Left hindlimb (tissue), 1 donor: ENCODE results near the gene MICU1.

Experiments
- DNase-seq: peaks from one replicate; pipeline ENCODE4 v3.0.0-alpha.2; 2018

The MICU1 gene

GRCh38 chr10:72323108-72323749 lies 302.6 kb downstream of the MICU1 start:
- no peak for DNase-seq

GRCh38 chr10:72322280-72323058 lies 303.4 kb downstream of the MICU1 start:
- no peak for DNase-seq

GRCh38 chr10:72322030-72322279 lies 303.9 kb downstream of the MICU1 start:
- DNase-seq = no peak

GRCh38 chr10:72321248-72322029 lies 304.4 kb downstream of the MICU1 start:
- no peak for DNase-seq

GRCh38 chr10:72320676-72321247 lies 305.1 kb downstream of the MICU1 start:
- DNase-seq = peak; percentile 71

- DNase-seq = peak; percentile 89
These were observed 306.2 kb downstream of the MICU1 start for GRCh38 chr10:72319416-72320254.

GRCh38 chr10:72318418-72319262 lies 307.2 kb downstream of the MICU1 start:
- peak; percentile 33 for DNase-seq
